GM12878 (cell line): ENCODE results near the gene PRKCG. TPM values are rescaled to one million over a fixed set of nuclear protein-coding genes. Genes with fewer than 3 reads are reported as not detected.

Source experiments
- BRCA1 ChIP-seq: IDR thresholded peaks from 2 replicates; pipeline ENCODE4 v1.6.1; 2011; ENCODE audit warnings: low read depth, low read length, improper control_type of control experiment
- CBX5 ChIP-seq: sonication (generic); IDR thresholded peaks from 2 replicates; pipeline ENCODE4 v1.6.1; 2016; ENCODE audit warnings: low read depth, moderate library complexity, mild to moderate bottlenecking, inconsistent platforms
- CHD2 ChIP-seq: IDR thresholded peaks from 2 replicates; pipeline ENCODE4 v1.6.1; 2011; ENCODE audit warnings: low read depth, low read length, improper control_type of control experiment, borderline replicate concordance
- IKZF2 ChIP-seq, 2 experiments: fragments of 450-650 bp; IDR thresholded peaks; 2 replicates each; pipeline ENCODE4 v1.6.1; 2017; ENCODE audit warnings: mild to moderate bottlenecking in 2 of 2, moderate library complexity in 2 of 2
- NR2F1 ChIP-seq: fragments of 450-650 bp; conservative IDR thresholded peaks from 2 replicates; pipeline ENCODE4 v1.6.1; 2017; ENCODE audit warnings: mild to moderate bottlenecking
- NRF1 ChIP-seq: conservative IDR thresholded peaks from 2 replicates; pipeline ENCODE4 v1.6.1; 2011; ENCODE audit warnings: mild to moderate bottlenecking, low read depth, low read length, improper control_type of control experiment
- SUPT20H ChIP-seq: IDR thresholded peaks from 2 replicates; pipeline ENCODE4 v1.6.1; 2011; ENCODE audit warnings: low read depth, mild to moderate bottlenecking, low read length, moderate library complexity, borderline replicate concordance; ENCODE audit not compliant: control insufficient read depth
- TARDBP ChIP-seq: IDR thresholded peaks from 2 replicates; pipeline ENCODE4 v1.6.1; 2016; ENCODE audit warnings: borderline replicate concordance
- WRNIP1 ChIP-seq: IDR thresholded peaks from 2 replicates; pipeline ENCODE4 v1.6.1; 2011; ENCODE audit warnings: low read depth, low read length, improper control_type of control experiment, borderline replicate concordance
- ZSCAN29 ChIP-seq: fragments of 450-650 bp; IDR thresholded peaks from 2 replicates; pipeline ENCODE4 v1.6.1; 2017; ENCODE audit warnings: mild to moderate bottlenecking, moderate library complexity
- polyA plus RNA-seq, 11 experiments: library from polyadenylated mRNA; depleted of rRNA in 4 of 11; unstranded in 6 of 11; stranded (reverse) in 5 of 11; fragments of >200 nt; fragmentation: Nextera tagmentation in 4 of 11; fragmentation: Illumina TruSeq in 1 of 11; extraction: Ambion mirVana in 4 of 11; extraction: Trizol in 1 of 11; gene quantifications; 1 replicate in 1 of 11; 2 replicates in 10 of 11; pipeline versions ENCODE4 v1.2.1 to v1.2.3, GENCODE V29; 2011 to 2016; ENCODE audit warnings: inconsistent platforms in 2 of 11, missing spikeins in 2 of 11, low read depth in 1 of 11
- total RNA-seq, 4 experiments: library from RNA; depleted of rRNA in 3 of 4; stranded (reverse); fragments of >200 nt in 3 of 4; fragmentation: Illumina TruSeq in 1 of 4; extraction: Trizol in 1 of 4; gene quantifications; 2 replicates each; pipeline versions ENCODE4 v1.2.1 to v1.2.3, GENCODE V29; 2013 to 2021
- TF ChIP-seq, protein P1 (sequence below), 3 experiments: IDR thresholded peaks in 2 of 3; conservative IDR thresholded peaks in 1 of 3; 2 replicates each; pipeline ENCODE4 v1.5.1; 2011; ENCODE audit warnings: low read depth in 3 of 3, low read length in 3 of 3, mild to moderate bottlenecking in 3 of 3, control low read depth in 2 of 3, moderate library complexity in 2 of 3, inconsistent platforms in 1 of 3, mixed read lengths in 1 of 3; ENCODE audit not compliant: control insufficient read depth in 2 of 3, insufficient read depth in 1 of 3; ENCODE audit errors: extremely low read depth in 1 of 3
- TF ChIP-seq, protein P2 (sequence below): fragments of 450-650 bp; IDR thresholded peaks from 2 replicates; pipeline ENCODE4 v1.6.1; 2017; ENCODE audit warnings: mild to moderate bottlenecking, moderate library complexity

The PRKCG gene
- total and polyA plus RNA-seq, 10 of the 15 experiments (the other 5 are each of a cell fraction or from before 2014, with no cell fraction given), result not detected

DNA sequence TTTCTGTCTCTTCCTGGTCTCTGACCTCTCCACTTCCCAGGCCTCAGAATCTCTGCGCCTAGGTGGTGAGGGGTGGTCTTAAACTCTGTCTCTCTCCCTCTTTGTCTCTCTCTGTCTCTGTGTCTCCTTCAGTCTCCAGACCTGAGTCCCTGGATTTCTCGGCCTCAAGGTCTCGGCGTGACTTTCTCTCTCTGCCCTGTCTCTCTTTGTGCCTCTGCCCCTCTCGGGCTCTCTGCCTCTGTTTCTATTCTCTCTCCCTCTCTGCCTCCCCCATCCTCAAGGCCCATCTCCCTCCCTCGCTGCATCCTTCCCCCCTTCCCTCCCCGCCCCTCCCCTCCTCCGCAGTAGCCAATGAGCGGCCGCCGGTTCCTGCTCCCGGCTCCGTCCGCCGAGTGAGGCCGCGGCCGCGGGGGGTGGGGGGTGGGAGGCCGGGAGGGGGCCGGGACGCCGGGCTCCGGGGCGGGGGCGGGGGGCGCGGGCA lies 27.0 kb downstream of the PRKCG start, which contains the start of gene CACNG7 (continued):
- TF ChIP-seq IKZF2 (IDR thresholded peaks at IDR 0.05) (no peak), WRNIP1 (no peak), ZSCAN29 (no peak), SUPT20H (no peak), TARDBP (no peak), NR2F1 (no peak), CHD2 (no peak), BRCA1 (no peak), CBX5 (no peak), NRF1 (no peak)
- TF ChIP-seq, protein P1, sequence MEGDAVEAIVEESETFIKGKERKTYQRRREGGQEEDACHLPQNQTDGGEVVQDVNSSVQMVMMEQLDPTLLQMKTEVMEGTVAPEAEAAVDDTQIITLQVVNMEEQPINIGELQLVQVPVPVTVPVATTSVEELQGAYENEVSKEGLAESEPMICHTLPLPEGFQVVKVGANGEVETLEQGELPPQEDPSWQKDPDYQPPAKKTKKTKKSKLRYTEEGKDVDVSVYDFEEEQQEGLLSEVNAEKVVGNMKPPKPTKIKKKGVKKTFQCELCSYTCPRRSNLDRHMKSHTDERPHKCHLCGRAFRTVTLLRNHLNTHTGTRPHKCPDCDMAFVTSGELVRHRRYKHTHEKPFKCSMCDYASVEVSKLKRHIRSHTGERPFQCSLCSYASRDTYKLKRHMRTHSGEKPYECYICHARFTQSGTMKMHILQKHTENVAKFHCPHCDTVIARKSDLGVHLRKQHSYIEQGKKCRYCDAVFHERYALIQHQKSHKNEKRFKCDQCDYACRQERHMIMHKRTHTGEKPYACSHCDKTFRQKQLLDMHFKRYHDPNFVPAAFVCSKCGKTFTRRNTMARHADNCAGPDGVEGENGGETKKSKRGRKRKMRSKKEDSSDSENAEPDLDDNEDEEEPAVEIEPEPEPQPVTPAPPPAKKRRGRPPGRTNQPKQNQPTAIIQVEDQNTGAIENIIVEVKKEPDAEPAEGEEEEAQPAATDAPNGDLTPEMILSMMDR (IDR thresholded peaks at IDR 0.05 in 2 of 3, conservative IDR thresholded peaks at IDR 0.05 in 1 of 3; ENCODE audit: control insufficient read depth in 2 of 3, extremely low read depth in 1 of 3, insufficient read depth in 1 of 3, low read depth in 3 of 3, low read length in 3 of 3), result no peak
- TF ChIP-seq, protein P2, sequence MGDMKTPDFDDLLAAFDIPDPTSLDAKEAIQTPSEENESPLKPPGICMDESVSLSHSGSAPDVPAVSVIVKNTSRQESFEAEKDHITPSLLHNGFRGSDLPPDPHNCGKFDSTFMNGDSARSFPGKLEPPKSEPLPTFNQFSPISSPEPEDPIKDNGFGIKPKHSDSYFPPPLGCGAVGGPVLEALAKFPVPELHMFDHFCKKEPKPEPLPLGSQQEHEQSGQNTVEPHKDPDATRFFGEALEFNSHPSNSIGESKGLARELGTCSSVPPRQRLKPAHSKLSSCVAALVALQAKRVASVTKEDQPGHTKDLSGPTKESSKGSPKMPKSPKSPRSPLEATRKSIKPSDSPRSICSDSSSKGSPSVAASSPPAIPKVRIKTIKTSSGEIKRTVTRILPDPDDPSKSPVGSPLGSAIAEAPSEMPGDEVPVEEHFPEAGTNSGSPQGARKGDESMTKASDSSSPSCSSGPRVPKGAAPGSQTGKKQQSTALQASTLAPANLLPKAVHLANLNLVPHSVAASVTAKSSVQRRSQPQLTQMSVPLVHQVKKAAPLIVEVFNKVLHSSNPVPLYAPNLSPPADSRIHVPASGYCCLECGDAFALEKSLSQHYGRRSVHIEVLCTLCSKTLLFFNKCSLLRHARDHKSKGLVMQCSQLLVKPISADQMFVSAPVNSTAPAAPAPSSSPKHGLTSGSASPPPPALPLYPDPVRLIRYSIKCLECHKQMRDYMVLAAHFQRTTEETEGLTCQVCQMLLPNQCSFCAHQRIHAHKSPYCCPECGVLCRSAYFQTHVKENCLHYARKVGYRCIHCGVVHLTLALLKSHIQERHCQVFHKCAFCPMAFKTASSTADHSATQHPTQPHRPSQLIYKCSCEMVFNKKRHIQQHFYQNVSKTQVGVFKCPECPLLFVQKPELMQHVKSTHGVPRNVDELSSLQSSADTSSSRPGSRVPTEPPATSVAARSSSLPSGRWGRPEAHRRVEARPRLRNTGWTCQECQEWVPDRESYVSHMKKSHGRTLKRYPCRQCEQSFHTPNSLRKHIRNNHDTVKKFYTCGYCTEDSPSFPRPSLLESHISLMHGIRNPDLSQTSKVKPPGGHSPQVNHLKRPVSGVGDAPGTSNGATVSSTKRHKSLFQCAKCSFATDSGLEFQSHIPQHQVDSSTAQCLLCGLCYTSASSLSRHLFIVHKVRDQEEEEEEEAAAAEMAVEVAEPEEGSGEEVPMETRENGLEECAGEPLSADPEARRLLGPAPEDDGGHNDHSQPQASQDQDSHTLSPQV, result no peak
